GM11168 (cell line): Measurements from ENCODE around the gene RCSD1.
"Not testable (repeated sequence)": the region's sequence is repeated elsewhere in the genome, so short reads cannot be mapped to it uniquely, and the experiment has no call there.

Experiments
- in situ Hi-C: fragments of 300-500 bp; cut with MboI; formaldehyde crosslinking; loops from one replicate; pipeline ENCODE4 v1.12.0; 2022; ENCODE audit warnings: low sequenced_read_pairs; ENCODE audit not compliant: unreplicated experiment

The RCSD1 gene

GRCh38 chr1:167629681-167630567, at the start of gene RCSD1:
TSS of gene RCSD1 (plus strand) at chr1:167630232. CDS start at chr1:167630424, 192 bp downstream.
- in situ Hi-C loops = no loop called here

- in situ Hi-C loops = no loop called here
These were observed 48.0 kb upstream of the RCSD1 start for GRCh38 chr1:167582064-167582463.

GRCh38 chr1:167582722-167583121, 47.3 kb upstream of the RCSD1 start:
- in situ Hi-C loops = no loop called here

- in situ Hi-C loops = no loop called here
These were observed 45.5 kb upstream of the RCSD1 start for GRCh38 chr1:167584581-167584980.

- in situ Hi-C loops = no loop called here
These were observed 42.7 kb upstream of the RCSD1 start for GRCh38 chr1:167587342-167587741.

GRCh38 chr1:167587872-167588271, 42.2 kb upstream of the RCSD1 start:
- in situ Hi-C loops = no loop called here

GRCh38 chr1:167588361-167588760, 41.7 kb upstream of the RCSD1 start:
- in situ Hi-C loops = no loop called here

- in situ Hi-C loops = no loop called here
These were observed 37.6 kb upstream of the RCSD1 start for GRCh38 chr1:167592475-167592874.

- in situ Hi-C loops = no loop called here
These were observed 36.2 kb upstream of the RCSD1 start for GRCh38 chr1:167593860-167594259.

- in situ Hi-C loops = no loop called here
These were observed 35.2 kb upstream of the RCSD1 start for GRCh38 chr1:167594822-167595221.

- in situ Hi-C loops = loop anchor here (5.0 kb wide), 1 partner anchor 87 kb away; no protein-coding TSS in a partner anchor
These were observed 30.0 kb upstream of the RCSD1 start for GRCh38 chr1:167599957-167600581.

- in situ Hi-C loops = loop anchor here (5.0 kb wide), 1 partner anchor 86 kb away; no protein-coding TSS in a partner anchor
These were observed 28.3 kb upstream of the RCSD1 start for GRCh38 chr1:167601442-167602383.

- in situ Hi-C loops = loop anchor here (5.0 kb wide), 1 partner anchor 84 kb away; no protein-coding TSS in a partner anchor
These were observed 27.2 kb upstream of the RCSD1 start for GRCh38 chr1:167602840-167603239.

GRCh38 chr1:167605576-167605975, 24.5 kb upstream of the RCSD1 start:
- in situ Hi-C loops = no loop called here

GRCh38 chr1:167611983-167612382, 18.0 kb upstream of the RCSD1 start:
- in situ Hi-C loops = no loop called here

GRCh38 chr1:167612587-167613385, 17.2 kb upstream of the RCSD1 start:
- in situ Hi-C loops = no loop called here

GRCh38 chr1:167613984-167614383, 16.0 kb upstream of the RCSD1 start:
- in situ Hi-C loops = not testable (repeated sequence)

- in situ Hi-C loops = no loop called here
These were observed 15.2 kb upstream of the RCSD1 start for GRCh38 chr1:167614851-167615250.

- in situ Hi-C loops = no loop called here
These were observed 13.5 kb upstream of the RCSD1 start for GRCh38 chr1:167616521-167616920.
